AG09319 (cell line): ENCODE results near the gene GIPC3.
A peak's percentile ranks its signal among the peaks of the same experiment; 100 is the strongest.

Experiments
- DNase-seq: peaks from one replicate; pipeline ENCODE4 v3.0.0-alpha.2; 2010; ENCODE audit warnings: low read depth; ENCODE audit errors: extremely low read depth
- CTCF ChIP-seq: IDR thresholded peaks from 2 replicates; pipeline ENCODE4 v1.5.1; 2011; ENCODE audit warnings: low read depth, mild to moderate bottlenecking, inconsistent platforms, low read length, moderate library complexity

Gene GIPC3

GRCh38 chr19:3551792-3552095, 33.5 kb upstream of the GIPC3 start:
- TF ChIP-seq CTCF = no peak
- DNase-seq = no peak

- TF ChIP-seq CTCF = no peak
- DNase-seq = no peak
These were observed 30.8 kb upstream of the GIPC3 start for GRCh38 chr19:3554254-3555083.

- no peak for TF ChIP-seq CTCF
- no peak for DNase-seq
These were observed 29.4 kb upstream of the GIPC3 start for GRCh38 chr19:3555653-3556422.

GRCh38 chr19:3556423-3556977, 28.8 kb upstream of the GIPC3 start:
- TF ChIP-seq CTCF = no peak
- no peak for DNase-seq

- no peak for DNase-seq
- no peak for TF ChIP-seq CTCF
These were observed 28.3 kb upstream of the GIPC3 start for GRCh38 chr19:3556978-3557460.

- DNase-seq = peak; percentile 73
- TF ChIP-seq CTCF = no peak
These were observed 27.6 kb upstream of the GIPC3 start, which contains the start of gene MFSD12 for GRCh38 chr19:3557461-3558248. Gene MFSD12, minus strand, starts transcription at chr19:3557586. Its CDS starts 183 bp downstream, at chr19:3557403.
